GM23338 (cell line): ENCODE results near the gene LARGE1. TPM values are rescaled to one million over a fixed set of nuclear protein-coding genes. Genes with fewer than 3 reads are reported as not detected.

Source experiments
- ATAC-seq: fragments of 200-7000 bp; cut with Tn5 transposase; 3 replicates; pipeline ENCODE4 v1.9.1; 2020
- DNase-seq: peaks from one replicate; pipeline ENCODE4 v3.0.0-alpha.2; 2015; ENCODE audit warnings: low spot score
- H2AFZ ChIP-seq: fragments of 200-600 bp; sonication (generic); 2 replicates; pipeline ENCODE4 v1.8.0; 2016; ENCODE audit warnings: antibody characterized with exemption, mild to moderate bottlenecking, moderate library complexity
- H3F3A ChIP-seq: fragments of 200-600 bp; sonication (generic); replicated peaks from 2 replicates; pipeline ENCODE4 v1.8.0; 2017; ENCODE audit warnings: antibody characterized with exemption, mixed run types, low read depth
- H3K27ac ChIP-seq: fragments of 200-600 bp; sonication (generic); 2 replicates; pipeline ENCODE4 v1.6.1; 2016; ENCODE audit warnings: low read depth
- H3K27me3 ChIP-seq: fragments of 200-600 bp; sonication (generic); 2 replicates; pipeline ENCODE4 v1.8.0; 2016; ENCODE audit warnings: mild to moderate bottlenecking, mixed run types, moderate library complexity; ENCODE audit not compliant: insufficient read depth
- H3K36me3 ChIP-seq: fragments of 200-600 bp; sonication (generic); 2 replicates; pipeline ENCODE4 v1.8.0; 2016; ENCODE audit warnings: mild to moderate bottlenecking; ENCODE audit not compliant: insufficient read depth
- H3K4me1 ChIP-seq: fragments of 200-600 bp; sonication (generic); 2 replicates; pipeline ENCODE4 v1.8.0; 2016; ENCODE audit warnings: mild to moderate bottlenecking, moderate library complexity; ENCODE audit not compliant: insufficient read depth
- H3K4me2 ChIP-seq: fragments of 200-600 bp; sonication (generic); 2 replicates; pipeline ENCODE4 v1.7.1; 2017; ENCODE audit warnings: mixed run types
- H3K4me3 ChIP-seq: fragments of 200-600 bp; sonication (generic); 2 replicates; pipeline ENCODE4 v1.6.1; 2016; ENCODE audit warnings: mixed run types
- H3K79me2 ChIP-seq: fragments of 200-600 bp; sonication (generic); replicated peaks from 2 replicates; pipeline ENCODE4 v1.8.0; 2017; ENCODE audit warnings: mild to moderate bottlenecking; ENCODE audit not compliant: insufficient read depth
- H3K9me2 ChIP-seq: fragments of 200-600 bp; sonication (generic); 2 replicates; pipeline ENCODE4 v1.8.0; 2017; ENCODE audit not compliant: insufficient read depth
- H4K20me1 ChIP-seq: fragments of 200-600 bp; sonication (generic); replicated peaks from 2 replicates; pipeline ENCODE4 v1.8.0; 2017; ENCODE audit warnings: mild to moderate bottlenecking; ENCODE audit not compliant: insufficient read depth
- H3K27ac Mint-ChIP-seq: 2 replicates; pipeline ENCODE4 v1.8.0; 2020; ENCODE audit warnings: inconsistent platforms, mild to moderate bottlenecking, moderate library complexity, mixed read lengths
- H3K27me3 Mint-ChIP-seq: 3 replicates; pipeline ENCODE4 v1.8.0; 2022; ENCODE audit warnings: low read depth, mild to moderate bottlenecking, moderate library complexity, mixed read lengths, inconsistent platforms; ENCODE audit not compliant: insufficient read depth, poor library complexity
- H3K36me3 Mint-ChIP-seq: 3 replicates; pipeline ENCODE4 v1.8.0; 2021; ENCODE audit warnings: low read depth, mild to moderate bottlenecking, inconsistent platforms, moderate library complexity, mixed read lengths
- H3K4me1 Mint-ChIP-seq: 3 replicates; pipeline ENCODE4 v1.8.0; 2020; ENCODE audit warnings: mild to moderate bottlenecking, inconsistent platforms, mixed read lengths
- H3K4me3 Mint-ChIP-seq: 3 replicates; pipeline ENCODE4 v1.8.0; 2021; ENCODE audit warnings: moderate library complexity, mild to moderate bottlenecking, inconsistent platforms, mixed read lengths
- H3K9me3 Mint-ChIP-seq: 3 replicates; pipeline ENCODE4 v1.8.0; 2020; ENCODE audit warnings: moderate library complexity, mild to moderate bottlenecking, inconsistent platforms, mixed read lengths
- CREB1 ChIP-seq: fragments of 250-450 bp; sonication (Bioruptor Pico); IDR thresholded peaks from 2 replicates; pipeline ENCODE4 v1.5.0; 2020; ENCODE audit warnings: low read depth, mild to moderate bottlenecking, moderate library complexity
- CTCF ChIP-seq, 2 experiments: fragments of 200-600 bp in 1 of 2; sonication (generic) in 1 of 2; conservative IDR thresholded peaks; 2 replicates each; pipeline versions ENCODE4 v1.5.1 to v1.6.1; 2016 to 2017; ENCODE audit warnings: antibody characterized with exemption in 2 of 2, low read depth in 2 of 2, mild to moderate bottlenecking in 2 of 2, moderate library complexity in 1 of 2
- ETS1 ChIP-seq: IDR thresholded peaks from 2 replicates; pipeline ENCODE4 v1.6.1; 2016; ENCODE audit warnings: antibody characterized with exemption
- EZH2 ChIP-seq: fragments of 200-600 bp; sonication (generic); IDR thresholded peaks from one replicate; pipeline ENCODE4 v1.8.0; 2017; ENCODE audit warnings: antibody characterized with exemption, mild to moderate bottlenecking, low read depth; ENCODE audit not compliant: unreplicated experiment
- EZH2phosphoT487 ChIP-seq: fragments of 200-600 bp; sonication (generic); IDR thresholded peaks from one replicate; pipeline ENCODE4 v1.8.1; 2018; ENCODE audit warnings: antibody characterized with exemption; ENCODE audit not compliant: unreplicated experiment
- JUNB ChIP-seq: IDR thresholded peaks from one replicate; pipeline ENCODE4 v1.6.1; 2016; ENCODE audit warnings: antibody characterized with exemption; ENCODE audit not compliant: unreplicated experiment
- NANOG ChIP-seq: IDR thresholded peaks from 2 replicates; pipeline ENCODE4 v1.6.1; 2016; ENCODE audit warnings: antibody characterized with exemption, borderline replicate concordance
- POLR2AphosphoS5 ChIP-seq: IDR thresholded peaks from 2 replicates; pipeline ENCODE4 v1.6.1; 2016; ENCODE audit warnings: antibody characterized with exemption, low read depth
- STAT1 ChIP-seq: IDR thresholded peaks from one replicate; pipeline ENCODE4 v1.6.1; 2016; ENCODE audit warnings: antibody characterized with exemption; ENCODE audit not compliant: unreplicated experiment
- ZNF114 ChIP-seq: fragments of 250-450 bp; sonication (Bioruptor Pico); IDR thresholded peaks from 2 replicates; pipeline ENCODE4 v1.5.0; 2020; ENCODE audit warnings: mild to moderate bottlenecking, moderate library complexity
- ZNF331 ChIP-seq: fragments of 250-450 bp; sonication (Bioruptor Pico); IDR thresholded peaks from 2 replicates; pipeline ENCODE4 v1.5.0; 2020; ENCODE audit warnings: low read depth, mild to moderate bottlenecking, moderate library complexity
- ZNF462 ChIP-seq: fragments of 250-450 bp; sonication (Bioruptor Pico); IDR thresholded peaks from 2 replicates; pipeline ENCODE4 v1.5.0; 2020; ENCODE audit warnings: mild to moderate bottlenecking, moderate library complexity
- polyA plus RNA-seq: library from polyadenylated mRNA; unstranded; fragments of >200 nt; fragmentation: Nextera tagmentation; extraction: Ambion mirVana; gene quantifications from 2 replicates; pipeline ENCODE4 v1.2.1, GENCODE V29; 2016
- total RNA-seq: library from RNA; depleted of rRNA; stranded (reverse); fragments of >200 nt; shearing (Covaris generic); gene quantifications from 2 replicates; pipeline ENCODE4 v1.2.3, GENCODE V29; 2014

LARGE1 gene
- total and polyA plus RNA-seq, 2 experiments from 2014 or later = 12.8 to 75.6 TPM

GRCh38 chr22:33347002-33347401 is 573.3 kb downstream of the LARGE1 start:
- 0 out of 2 replicates have a peak, but pooled peaks cover 8% of the 10 kb centered on the region for H4K20me1 ChIP-seq
- H3F3A ChIP-seq = no peaks in the 10 kb centered on the region
- H3K27me3 ChIP-seq = no peaks in the 10 kb centered on the region
- H2AFZ ChIP-seq = no peak overlapping the region
- H3K4me1 ChIP-seq = no peaks in the 10 kb centered on the region
- Mint-ChIP-seq H3K27ac (no peak overlapping the region), H3K4me3 (no peak overlapping the region), H3K4me1 (no peaks in the 10 kb centered on the region), H3K27me3 (peaks cover 5% of the 10 kb centered on the region), H3K9me3 (peaks cover 17% of the 10 kb centered on the region), H3K36me3 (peaks cover 39% of the 10 kb centered on the region)
- no peak overlapping the region for H3K27ac ChIP-seq
- no peak overlapping the region for H3K4me3 ChIP-seq
- DNase-seq (no peak), ATAC-seq (no peak)
- H3K4me2 ChIP-seq = no peak overlapping the region
- no peak for TF ChIP-seq POLR2AphosphoS5
- H3K36me3 ChIP-seq = peaks cover 8% of the 10 kb centered on the region; the same call in 1 of the 2 replicates
- H3K79me2 ChIP-seq = no peaks in the 10 kb centered on the region
- H3K9me2 ChIP-seq = no peaks in the 10 kb centered on the region; the same call in 1 of the 2 replicates

- peaks cover 12% of the 10 kb centered on the region for H3K27me3 Mint-ChIP-seq
- TF ChIP-seq ZNF331 (no peak), NANOG (no peak), ZNF462 (CRISPR knock-in tag) (no peak), EZH2phosphoT487 (no peak), ETS1 (no peak), CTCF (conservative IDR thresholded peaks at IDR 0.05; ENCODE audit: low read depth in 2 of 2) (no peak), POLR2AphosphoS5 (no peak), CREB1 (no peak), EZH2 (no peak), STAT1 (no peak), ZNF114 (CRISPR knock-in tag) (no peak), JUNB (no peak)
These were observed 578.7 kb downstream of the LARGE1 start for GRCh38 chr22:33341611-33342010.

More at GRCh38 chr22:33341611-33342010, 578.7 kb downstream of the LARGE1 start:
- Histone ChIP-seq H3K27me3 (no peaks in the 10 kb centered on the region), H3K79me2 (no peaks in the 10 kb centered on the region), H2AFZ (no peak overlapping the region), H3K4me1 (no peaks in the 10 kb centered on the region), H4K20me1 (0 out of 2 replicates have a peak, but pooled peaks cover 8% of the 10 kb centered on the region), H3K9me2 (no peaks in the 10 kb centered on the region), H3K4me2 (no peak overlapping the region), H3K36me3 (no peaks in the 10 kb centered on the region), H3K4me3 (no peak overlapping the region), H3F3A (no peaks in the 10 kb centered on the region), H3K27ac (no peak overlapping the region)
- no peaks in the 10 kb centered on the region for H3K4me1 Mint-ChIP-seq
- no peak for ATAC-seq
- H3K4me3 Mint-ChIP-seq = no peak overlapping the region
- peaks cover 17% of the 10 kb centered on the region for H3K36me3 Mint-ChIP-seq
- H3K9me3 Mint-ChIP-seq = no peaks in the 10 kb centered on the region
- no peak for DNase-seq
- H3K27ac Mint-ChIP-seq = no peak overlapping the region; the same call in 1 of the 2 replicates
